Measurements from ENCODE around the gene MFAP5. TPM values are rescaled to one million over a fixed set of nuclear protein-coding genes. Genes with fewer than 3 reads are reported as not detected.

MFAP5 gene
- polyA plus RNA-seq, 1 of the 3 experiments (the other 2 are of a cell fraction): 19.1 TPM

- Histone ChIP-seq H3K4me3 (ENCODE audit: low read depth in 2 of 2, low read length in 1 of 2) (peak overlapping the region; percentile 91), H3K4me1 (ENCODE audit: control insufficient read depth in 1 of 2, insufficient read depth in 2 of 2, low read depth in 1 of 2, low read length in 1 of 2) (peaks cover 9 to 16% of the 10 kb centered on the region in 2 experiments; a peak in 3 of 4 replicates), H3K36me3 (replicated peaks in 1 of 2; ENCODE audit: control insufficient read depth in 1 of 2, insufficient read depth in 2 of 2, low read length in 1 of 2) (peaks cover 6% of the 10 kb centered on the region in 2 experiments), H3K27ac (ENCODE audit: low read depth in 2 of 2, low read length in 1 of 2) (peak overlapping the region; percentile 77 to 86), H2AFZ (ENCODE audit: low read depth) (peak overlapping the region; percentile 96), H3F3A (replicated peaks; ENCODE audit: insufficient read depth) (peaks cover 20% of the 10 kb centered on the region), H3K27me3 (ENCODE audit: insufficient read depth) (no peaks in the 10 kb centered on the region), H3K79me2 (ENCODE audit: insufficient read depth) (peaks cover 31% of the 10 kb centered on the region), H3K9me2 (no peaks in the 10 kb centered on the region), H3K9me3 (no peaks in the 10 kb centered on the region), H3K4me2 (peak overlapping the region; percentile 93), H3K9ac (peak overlapping the region; percentile 97), H4K20me1 (ENCODE audit: insufficient read depth) (peaks cover 19% of the 10 kb centered on the region)
- ChIA-PET POLR2A (no interaction called here), CTCF (interaction anchor here (1.1 to 1.2 kb wide), 2 partner anchors 127 to 253 kb away, joined by 4 to 7 read pairs; partner anchors contain the start of gene M6PR)
- TF ChIP-seq EP300 (IDR thresholded peaks at IDR 0.05; ENCODE audit: borderline replicate concordance in 1 of 2, low read depth in 1 of 2, low read length in 1 of 2): no peak
- TF ChIP-seq RCOR1 (IDR thresholded peaks at IDR 0.05; ENCODE audit: low read length): no peak
- TF ChIP-seq SMC3 (IDR thresholded peaks at IDR 0.05; ENCODE audit: low read depth, low read length): no peak
- TF ChIP-seq IRF3 (IDR thresholded peaks at IDR 0.05; ENCODE audit: low read depth, low read length): no peak
- no peak for TF ChIP-seq MEF2A (IDR thresholded peaks at IDR 0.05; ENCODE audit: borderline replicate concordance, low read depth)
- TF ChIP-seq USF2 (IDR thresholded peaks at IDR 0.05; ENCODE audit: borderline replicate concordance, low read depth, low read length): no peak
- no peak for TF ChIP-seq CTCF (IDR thresholded peaks at IDR 0.05)
- no peak for TF ChIP-seq GATA2 (CRISPR knock-in tag; IDR thresholded peaks at IDR 0.05)
- TF ChIP-seq REST (IDR thresholded peaks at IDR 0.05; ENCODE audit: low read depth, low read length): no peak
- WGBS (ENCODE audit: low lambda C conversion rate): 51% methylated on average over 6 of the region's 6 CpGs
- no peak for DNase-seq
Observed at GRCh38 chr12:8696442-8697090, 33.9 kb upstream of the MFAP5 start.
